ENCODE data around the gene MAP7D1.
"Not testable (repeated sequence)": the region's sequence is repeated elsewhere in the genome, so short reads cannot be mapped to it uniquely, and the experiment has no call there.

The MAP7D1 gene

DNA sequence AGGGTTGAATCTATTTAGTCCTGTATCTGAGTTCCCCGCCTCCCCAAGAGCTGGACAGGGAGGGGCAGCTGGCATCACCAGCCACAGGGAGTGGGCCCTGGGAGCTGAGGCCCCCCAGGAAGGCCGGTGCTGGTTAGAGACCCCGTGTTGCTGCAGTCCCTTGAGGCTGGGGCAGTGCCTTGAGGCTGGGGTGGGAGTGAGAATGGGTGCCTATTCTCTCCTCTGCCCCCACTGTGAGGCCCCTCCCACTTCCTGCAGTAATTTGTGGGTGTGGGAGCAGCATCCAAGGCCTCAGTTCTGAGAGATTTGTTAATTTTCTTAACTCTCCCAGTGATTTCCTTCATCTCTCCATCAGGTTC lies 4.1 kb upstream of the MAP7D1 start:
- DNase-seq (ENCODE audit: low spot score), result no peak

DNA sequence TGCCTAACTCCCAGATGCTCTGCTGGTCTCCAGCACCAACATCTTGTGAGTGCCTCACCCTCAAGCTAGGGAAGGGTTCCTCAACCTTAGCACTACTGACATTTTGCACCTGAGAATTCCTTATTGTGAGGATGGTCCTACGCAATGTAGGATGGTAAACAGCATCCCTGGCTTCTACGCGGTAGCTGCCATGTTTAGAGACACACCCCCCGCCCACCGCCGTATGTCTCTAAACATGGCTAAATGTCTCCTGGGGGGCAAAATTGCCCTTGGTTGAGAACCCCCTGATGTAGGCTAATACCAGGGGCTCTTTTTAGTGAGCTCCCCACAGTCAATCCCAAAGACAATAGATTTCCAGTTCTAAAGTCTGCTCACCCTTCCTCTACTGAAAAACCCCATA lies 2.5 kb upstream of the MAP7D1 start:
- DNase-seq (ENCODE audit: low spot score), result no peak

DNA sequence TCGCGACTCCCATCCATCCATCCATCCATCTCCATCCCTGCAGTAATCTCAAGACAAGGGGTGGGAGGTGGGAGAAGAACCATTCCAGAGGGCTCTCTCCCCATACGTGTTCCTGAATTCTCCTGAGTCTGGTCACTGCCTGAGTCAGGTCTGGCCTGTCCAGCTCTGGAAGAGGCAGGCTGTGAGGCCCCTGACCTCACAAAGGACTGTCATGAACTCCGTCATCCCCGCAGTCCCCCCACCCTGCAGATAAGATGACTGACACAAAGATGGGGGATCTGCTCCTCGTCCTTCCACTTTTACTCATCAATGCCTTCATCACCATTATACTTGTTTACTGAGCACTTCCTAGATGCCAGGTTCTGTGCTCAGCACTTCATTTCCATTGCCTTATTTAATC lies 1.6 kb upstream of the MAP7D1 start:
- no peak for DNase-seq (ENCODE audit: low spot score)

DNA sequence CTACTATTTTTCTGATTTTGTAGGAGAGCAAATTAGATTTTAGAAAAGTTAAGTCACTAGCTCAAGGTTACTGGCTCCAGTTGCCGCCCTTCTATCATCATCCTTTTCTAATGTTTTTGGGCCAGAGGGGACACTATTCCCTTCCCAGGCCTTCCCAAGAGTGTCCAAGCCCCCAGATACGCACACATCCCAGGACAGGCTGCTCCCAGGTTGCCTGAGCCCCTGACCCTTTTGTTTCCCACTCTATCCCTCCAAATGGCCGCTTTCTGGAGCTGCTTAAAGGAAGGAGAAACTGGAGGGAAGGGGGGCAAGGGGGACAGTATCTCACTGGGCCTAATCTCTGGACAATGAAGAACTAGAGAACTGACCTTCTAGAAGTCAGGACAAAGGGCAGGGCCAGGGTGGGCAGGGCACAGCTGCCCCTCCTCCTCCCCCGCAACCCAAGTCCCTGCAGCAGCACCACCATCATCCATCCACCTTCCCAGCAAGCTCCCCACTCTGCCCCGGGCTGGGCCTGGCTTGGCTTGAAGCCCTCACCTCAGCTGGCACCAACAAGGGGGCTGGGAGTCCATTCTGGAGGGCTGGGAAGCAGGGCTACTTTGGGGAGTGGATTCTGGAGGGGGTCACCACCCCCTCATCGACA lies 1.1 kb upstream of the MAP7D1 start:
- no peak for DNase-seq (ENCODE audit: low spot score)

DNA sequence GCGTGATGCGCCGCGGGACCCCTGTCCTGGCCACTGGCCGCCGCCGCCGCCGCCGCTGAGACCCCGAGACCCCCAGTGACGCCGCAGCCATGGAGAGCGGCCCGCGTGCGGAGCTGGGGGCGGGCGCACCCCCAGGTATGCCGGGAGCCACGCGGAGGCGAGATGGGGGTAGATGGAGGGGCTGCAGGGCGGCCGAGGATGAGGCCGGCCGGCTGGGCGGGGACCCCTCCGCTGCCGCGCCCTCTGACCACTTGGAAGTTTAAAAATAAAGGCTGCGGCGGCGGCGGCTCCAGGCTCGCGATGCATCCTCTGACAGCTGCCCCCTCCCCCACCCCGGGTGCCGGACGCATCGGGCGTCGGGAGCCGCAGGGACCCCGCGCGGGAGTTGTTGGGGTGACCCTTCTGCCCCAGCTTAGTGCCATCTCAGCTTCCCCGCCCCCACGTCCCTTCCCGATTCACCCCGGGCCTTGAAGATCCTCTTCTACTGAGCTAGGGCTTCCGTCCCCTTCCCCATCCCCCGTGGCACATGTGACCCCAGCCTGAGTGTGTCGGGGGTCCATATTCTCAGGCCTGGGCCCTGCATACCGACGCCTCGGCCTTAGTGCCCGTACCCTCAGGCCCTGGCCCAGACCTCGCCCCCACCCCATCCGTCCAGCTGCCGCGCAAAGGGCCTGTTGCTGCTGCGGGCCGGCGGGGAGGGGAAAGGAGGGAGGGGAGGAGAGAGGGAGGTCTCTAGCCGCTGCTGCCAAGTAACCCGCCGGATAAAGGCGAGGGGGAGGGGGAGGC lies 562 bp downstream of the MAP7D1 start:
- no peak for DNase-seq (ENCODE audit: low spot score)

DNA sequence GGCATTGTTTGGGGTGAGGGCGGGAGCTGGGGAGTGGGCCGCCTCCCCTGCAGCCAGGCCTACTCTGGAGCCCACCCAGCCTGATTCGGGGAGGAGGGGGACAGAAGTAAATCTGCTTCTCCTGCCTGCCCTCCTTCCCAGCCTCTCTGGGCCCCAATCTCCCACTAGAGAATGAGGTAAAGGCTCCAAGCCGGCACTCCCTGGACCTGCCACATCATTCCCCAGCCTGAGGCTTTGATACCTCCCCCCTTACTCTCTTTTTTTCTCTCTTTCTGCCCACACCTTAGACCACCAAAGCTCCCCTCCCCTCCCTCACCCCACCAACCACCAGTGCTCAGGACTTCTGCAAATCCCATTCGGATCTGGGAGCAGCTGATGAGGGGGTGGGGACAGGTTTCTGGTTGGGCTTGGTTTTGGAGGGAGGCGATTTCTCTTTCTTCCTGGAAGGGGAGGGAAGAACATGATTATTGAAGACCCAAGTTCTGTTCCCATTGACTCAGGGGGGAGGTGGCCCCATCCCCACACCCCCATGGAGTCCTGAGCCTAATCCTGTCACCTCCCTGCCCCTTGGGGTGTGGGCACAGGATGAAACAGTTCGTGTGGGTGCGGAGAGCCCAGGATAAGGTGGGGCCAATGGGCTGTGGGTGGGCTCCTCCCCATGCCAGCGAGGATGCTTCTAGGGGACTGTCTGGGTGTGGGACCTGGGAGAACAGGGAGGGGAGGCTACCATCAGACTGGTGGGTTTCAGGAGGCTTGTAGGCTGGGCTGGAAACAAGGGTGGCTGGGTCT lies 1.3 kb downstream of the MAP7D1 start:
- DNase-seq (ENCODE audit: low spot score), result no peak

DNA sequence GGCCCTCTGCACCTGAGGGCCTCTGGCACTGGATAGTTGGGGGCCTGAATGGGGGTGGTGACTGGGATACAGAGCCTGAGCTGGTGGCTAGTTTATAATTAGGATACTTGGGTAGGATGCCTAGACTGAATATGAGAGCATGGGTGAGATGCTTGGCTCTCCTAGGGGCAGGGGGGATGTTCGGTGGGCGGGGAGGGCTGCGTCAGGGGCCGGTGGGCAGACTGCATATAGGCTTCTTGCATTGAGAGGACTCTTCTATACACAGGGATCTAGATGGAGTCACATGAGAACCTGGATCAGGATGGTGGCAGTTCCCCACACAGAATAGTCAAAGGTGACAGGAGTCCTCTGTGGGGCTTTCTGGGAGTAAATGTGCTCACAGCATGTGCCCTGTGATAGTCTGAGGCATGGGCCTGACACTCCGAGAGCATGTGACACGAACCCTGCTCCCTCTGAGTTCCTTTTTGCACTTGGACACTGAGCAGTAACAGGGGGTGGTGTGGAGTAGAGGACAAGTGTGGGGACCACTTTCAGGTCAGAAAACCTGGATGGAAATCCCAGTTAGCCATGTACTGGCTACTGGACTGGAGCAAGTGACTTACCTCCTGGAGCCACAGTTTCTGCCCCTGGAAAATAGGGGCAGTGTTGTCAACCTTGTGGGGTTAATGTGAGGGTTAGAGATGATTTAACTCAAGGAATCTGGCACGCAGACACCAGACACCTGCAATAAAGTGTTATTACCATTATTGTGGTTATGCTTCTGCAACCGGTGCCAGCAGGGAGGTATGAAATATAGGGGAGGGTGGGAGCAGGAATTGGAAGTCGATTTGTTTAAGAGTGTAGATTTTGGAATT lies 2.2 kb downstream of the MAP7D1 start:
- DNase-seq (ENCODE audit: low spot score), result no peak

DNA sequence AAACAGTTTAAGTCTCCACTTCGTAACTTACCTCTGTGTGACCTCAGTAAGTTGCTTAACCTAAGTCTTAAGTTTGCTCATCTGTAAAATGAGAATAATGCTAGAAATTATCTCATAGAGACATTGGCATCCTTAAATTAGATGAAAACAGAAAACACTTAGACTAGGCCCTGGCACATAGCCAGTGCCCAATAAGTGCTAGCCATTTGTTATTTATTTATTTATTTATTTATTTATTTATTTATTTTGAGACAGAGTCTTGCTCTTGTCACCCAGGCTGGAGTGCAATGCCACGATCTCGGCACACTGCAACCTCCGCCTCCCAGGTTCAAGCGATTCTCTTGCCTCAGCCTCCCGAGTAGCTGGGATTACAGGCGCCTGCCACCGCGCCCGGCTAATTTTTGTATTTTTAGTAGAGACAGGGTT lies 2.9 kb downstream of the MAP7D1 start:
- not testable (repeated sequence) for DNase-seq (ENCODE audit: low spot score)

DNA sequence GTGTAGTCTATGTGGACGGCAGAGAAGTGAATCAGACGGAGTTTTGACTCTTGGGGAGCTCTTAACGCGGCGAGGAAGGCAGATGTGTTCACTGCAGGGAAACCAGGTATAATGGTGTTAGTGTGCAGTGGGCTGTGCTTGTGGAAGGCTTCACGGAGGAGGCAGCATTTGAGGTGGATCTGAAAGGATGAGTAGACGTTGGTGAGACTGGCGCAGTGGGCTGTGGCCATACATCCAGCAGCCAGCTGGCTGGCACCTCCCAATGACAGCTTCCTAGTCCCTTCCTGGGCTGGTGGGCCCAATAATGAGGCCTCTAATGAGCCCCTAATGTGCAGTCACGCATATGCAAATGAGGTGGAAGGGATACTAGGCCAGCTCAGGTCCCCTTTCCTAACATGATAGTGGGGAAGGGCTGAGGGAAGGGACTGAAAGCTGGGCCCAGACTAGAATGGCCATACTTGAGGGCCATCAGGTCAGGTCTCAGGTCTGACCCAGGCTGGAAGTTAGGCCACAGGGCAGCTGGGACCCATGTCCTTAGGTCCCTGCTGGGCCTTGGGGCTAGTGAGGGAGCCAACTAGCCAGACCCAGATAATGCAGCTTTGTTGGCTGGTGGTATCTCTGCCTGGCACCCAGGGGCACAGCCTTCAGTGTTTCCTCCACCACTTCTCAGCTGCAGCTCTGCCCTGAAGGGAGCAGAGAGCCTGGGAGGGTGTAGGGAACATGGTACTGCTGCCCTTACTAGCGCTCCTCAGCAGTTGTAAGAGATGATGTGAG lies 3.8 kb downstream of the MAP7D1 start:
- no peak for DNase-seq (ENCODE audit: low spot score)

DNA sequence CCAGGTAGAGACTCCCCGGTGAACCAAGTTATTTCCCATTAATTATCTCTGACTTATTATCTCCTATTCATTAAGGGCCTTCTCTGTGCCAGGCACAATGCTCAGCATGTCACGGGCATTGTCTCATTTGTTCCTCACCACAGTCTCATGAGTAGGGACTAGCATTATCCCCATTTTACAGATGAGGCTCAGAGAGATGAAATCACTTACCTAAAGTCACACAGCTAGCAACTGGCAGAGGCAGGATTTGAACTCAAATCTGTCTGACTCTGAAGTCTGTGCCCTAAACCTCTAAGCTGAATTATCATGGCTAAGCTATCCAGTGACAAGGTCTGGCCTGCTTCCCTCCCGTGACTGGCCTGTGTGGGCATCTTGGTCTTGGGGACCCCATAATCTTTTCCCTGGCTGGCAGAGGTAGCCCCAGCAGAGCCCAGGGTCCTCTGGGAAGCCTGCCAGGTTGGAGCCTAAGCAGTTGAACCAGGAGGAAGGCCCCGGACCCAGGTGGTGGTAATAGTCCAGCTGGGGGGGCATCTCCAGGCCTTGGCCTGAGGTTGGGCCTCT lies 4.5 kb downstream of the MAP7D1 start:
- DNase-seq (ENCODE audit: low spot score), result no peak

DNA sequence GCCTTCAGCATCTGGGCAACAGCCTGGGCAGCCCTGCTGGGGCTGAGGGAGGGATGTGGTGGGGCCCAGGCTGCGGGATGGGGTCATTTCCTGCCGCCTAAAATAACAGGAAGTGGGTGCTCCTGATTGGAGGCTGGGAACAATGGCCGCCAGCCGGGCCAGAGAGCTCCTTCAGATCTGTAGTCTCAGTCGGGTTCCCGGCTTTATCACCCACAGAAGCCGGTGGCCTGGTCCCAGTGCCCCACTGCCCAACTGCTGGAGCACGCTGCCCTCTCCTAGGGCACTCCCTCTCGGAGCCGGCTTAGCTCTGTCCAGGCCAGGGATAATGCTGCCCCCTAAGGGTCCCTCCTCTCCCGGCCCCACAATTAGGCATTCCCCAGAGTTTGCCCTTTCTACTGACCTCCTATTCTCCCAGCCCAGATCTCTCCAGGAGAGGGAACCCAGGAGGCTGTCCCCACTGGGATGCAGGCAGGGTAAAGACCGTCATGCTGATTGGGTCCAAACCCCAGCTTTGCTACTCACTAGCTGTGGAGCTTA lies 5.1 kb downstream of the MAP7D1 start:
- DNase-seq (ENCODE audit: low spot score), result no peak

DNA sequence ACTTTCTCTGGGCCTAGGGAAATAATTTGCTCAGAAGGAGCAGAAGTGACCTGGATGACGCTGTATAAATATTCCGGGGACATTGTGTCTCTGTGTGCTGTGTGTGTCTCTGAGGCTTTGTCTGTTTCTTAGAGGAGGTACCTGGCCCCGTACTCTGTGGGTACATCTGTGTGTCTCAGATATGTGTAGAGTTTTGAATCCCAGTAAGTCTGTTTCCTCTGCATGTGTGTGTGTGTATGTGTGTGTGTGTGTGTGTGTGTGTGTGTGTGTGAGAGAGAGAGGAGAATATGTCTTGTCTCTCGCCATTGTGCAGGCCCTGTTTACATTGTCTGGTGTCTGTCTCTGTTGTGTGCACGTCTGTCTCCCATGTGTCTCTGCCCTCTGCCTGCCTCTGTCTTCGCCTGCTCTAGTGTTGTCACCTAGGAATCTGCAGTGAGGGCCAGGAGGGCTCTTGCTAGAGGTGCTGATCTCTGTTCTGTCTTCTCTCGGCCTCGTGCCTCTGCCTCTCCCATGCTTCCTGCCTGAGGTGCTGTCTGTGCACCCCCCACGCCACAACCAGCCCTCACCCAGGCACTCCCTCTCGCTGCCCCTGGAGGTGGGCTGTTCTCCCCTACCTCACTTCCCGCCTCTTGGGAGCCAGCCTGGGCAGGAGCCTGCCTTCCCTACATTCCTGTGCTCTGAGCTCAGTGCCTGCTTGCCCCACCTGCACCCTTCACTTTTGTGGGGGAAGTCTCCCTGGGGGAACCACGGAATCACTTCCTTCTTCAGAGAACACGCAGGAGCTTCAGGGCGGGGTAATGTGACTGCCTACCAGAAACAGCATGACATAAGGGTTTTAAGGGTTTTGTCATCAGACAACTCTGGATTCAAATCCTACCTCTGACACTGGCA lies 5.9 kb downstream of the MAP7D1 start:
- DNase-seq (ENCODE audit: low spot score), result no peak

DNA sequence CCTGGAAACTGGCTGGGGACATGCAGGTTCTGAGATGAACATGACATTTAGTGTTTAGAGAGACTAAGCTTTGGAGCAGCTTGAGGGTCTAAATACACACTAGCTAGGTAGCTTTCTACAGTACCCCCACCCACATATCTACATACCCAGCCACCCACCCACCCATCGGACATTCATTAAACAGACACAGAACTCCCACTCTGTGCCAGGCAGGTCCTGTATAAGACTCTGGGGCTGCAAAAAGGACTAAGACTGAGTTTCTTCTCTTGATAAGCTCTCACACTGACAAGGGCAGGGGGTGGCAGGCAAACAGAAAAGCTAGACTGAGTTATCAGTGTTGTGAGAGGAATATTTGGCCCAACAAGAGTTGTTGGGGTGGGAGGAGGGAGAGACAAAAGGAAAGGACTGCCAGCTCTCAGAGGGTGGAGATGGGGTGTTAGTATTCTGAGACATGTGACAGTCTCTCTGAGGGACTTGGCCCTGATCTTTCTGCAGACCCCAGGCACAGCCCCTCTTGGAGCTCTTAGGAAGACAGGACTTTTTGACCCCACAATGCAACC lies 6.8 kb downstream of the MAP7D1 start:
- no peak for DNase-seq (ENCODE audit: low spot score)

DNA sequence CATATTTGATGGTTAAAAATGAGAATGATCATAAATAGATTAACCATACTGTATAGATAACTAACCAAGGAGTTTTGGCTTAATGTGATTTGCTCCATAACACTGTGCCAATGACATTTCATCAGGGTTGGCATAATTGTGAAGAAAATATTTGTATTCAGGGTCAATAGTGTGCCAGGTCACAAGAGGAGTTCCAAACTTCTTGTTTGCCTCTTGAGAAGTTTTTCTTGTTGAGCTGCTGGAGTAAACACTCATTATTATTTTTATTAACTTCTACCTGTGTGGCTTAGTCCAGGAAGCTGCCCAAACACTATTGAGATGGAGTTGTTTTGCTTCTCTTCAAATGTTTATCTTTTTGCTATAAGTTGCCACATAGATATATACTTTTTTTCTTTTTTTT lies 7.5 kb downstream of the MAP7D1 start:
- no peak for DNase-seq (ENCODE audit: low spot score)

DNA sequence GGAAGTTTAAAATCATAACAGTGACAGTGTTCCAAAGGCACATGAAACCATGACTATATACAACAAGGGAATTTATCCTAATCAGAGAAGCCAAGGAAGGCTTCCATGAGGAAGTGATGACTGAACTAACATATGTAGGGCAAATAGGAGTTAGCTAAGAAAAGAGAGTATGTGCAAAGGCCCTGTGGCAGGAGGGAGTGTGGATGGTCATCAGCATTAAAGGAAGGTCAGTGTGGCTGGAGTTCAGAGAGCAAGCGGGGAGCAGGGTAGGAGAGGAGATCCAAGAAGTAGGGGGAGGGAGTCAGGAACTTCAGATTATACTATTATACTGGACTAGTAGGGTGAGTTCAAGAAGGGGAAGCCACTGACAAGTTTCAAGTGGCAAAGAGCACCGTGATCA lies 8.4 kb downstream of the MAP7D1 start:
- DNase-seq (ENCODE audit: low spot score), result no peak

DNA sequence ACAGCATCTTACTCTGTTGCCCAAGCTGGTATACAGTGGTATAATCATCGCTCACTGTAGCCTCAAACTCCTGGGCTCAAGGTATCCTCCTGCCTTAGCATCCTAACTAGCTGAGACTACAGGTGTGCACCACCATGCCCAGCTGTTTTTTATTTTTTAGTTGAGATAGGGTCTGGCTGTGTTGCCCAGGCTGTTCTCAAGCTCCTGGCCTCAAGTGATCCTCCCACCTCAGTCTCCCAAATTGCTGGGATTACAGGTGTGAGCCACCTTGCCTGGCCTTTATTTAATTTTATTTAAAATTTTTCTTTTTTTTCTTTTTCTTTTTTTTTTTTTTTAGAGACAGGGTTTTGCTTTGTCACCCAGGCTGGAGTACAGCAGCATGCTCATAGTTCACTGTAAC lies 9.2 kb downstream of the MAP7D1 start:
- DNase-seq (ENCODE audit: low spot score), result no peak

DNA sequence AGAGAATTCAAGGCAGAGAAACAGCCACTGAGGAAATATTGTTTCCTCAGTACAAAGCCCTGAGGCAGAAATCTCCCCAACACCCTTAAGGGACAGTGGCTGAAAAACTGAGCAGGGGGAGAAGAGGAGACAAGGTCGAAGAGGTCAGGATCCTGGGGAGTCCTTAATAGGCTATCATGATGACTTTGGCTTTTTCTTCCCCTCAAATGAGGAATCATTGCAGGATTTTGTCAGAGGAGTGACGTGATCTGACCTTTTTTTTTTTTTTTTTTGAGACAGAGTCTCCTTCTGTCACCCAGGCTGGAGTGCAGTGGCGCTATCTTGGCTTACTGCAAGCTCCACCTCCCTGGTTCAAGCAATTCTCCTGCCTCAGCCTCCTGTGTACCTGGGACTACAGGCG lies 10.2 kb downstream of the MAP7D1 start:
- DNase-seq (ENCODE audit: low spot score), result no peak

DNA sequence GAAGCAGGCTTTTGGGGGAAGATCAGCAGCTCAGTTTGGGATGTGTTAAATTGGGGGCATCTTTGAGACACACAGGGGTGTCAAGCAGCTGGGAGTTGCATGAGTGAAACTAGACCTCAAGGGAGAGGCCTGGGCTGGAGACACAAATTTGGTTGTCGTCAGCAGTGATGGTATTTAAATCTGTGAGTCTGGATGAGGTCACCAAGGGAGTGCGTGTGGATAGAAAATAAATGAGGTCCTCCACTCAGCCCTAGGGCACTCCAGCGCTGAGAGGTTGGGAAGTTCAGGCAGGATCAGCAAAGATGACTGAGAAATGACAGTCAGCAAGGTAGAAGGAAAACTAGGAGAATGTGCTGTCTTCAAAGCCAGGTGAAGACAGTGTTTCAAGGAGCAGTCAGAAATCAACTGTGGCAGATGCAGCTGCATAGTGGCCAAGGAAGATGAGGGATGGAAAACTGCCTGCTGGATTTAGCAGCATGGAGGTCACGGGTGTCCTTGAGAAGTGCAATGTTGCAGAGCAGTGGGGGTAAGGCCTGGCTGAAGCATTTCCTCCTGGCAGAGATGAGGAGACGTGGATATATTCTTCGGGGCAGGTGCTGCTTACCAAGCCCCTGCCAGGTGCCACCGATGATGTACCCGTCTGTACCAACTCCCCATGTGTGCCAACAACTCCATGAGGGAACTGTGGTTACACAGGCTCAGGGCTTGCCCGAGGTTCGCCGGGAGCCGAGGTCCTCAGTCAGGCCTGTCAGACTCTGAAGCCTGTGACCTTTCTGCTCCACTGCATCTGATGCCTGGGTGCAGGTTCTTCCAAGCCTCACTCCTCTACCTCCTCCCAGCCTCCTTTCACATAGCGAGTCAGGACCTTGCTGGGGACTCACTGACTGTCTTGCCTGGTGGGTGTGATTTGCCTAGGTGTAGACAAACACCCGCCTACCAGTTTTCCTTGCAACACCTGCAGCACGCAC lies 11.3 kb downstream of the MAP7D1 start:
- no peak for DNase-seq (ENCODE audit: low spot score)

All from COLO829 (cell line).